Naive thymus-derived CD8-positive, alpha-beta T cell (primary cell): ENCODE data around the gene MCTS1. TPM values are rescaled to one million over a fixed set of nuclear protein-coding genes. Genes with fewer than 3 reads are reported as not detected.
"Not testable (repeated sequence)": the region's sequence is repeated elsewhere in the genome, so short reads cannot be mapped to it uniquely, and the experiment has no call there.

Experiments
- ATAC-seq, 2 donors: fragments of 150-1000 bp; cut with Tn5 transposase in 1 of 2; sonication (Bioruptor Pico), chemical (Tn5 transposase) in 1 of 2; 1 replicate in 1 of 2; 2 replicates in 1 of 2; pipeline ENCODE4 v1.10.0; 2021; ENCODE audit warnings: mild to moderate bottlenecking in 2 of 2, moderate library complexity in 2 of 2
- POLR2A ChIA-PET: fragments of 350-600 bp; sonication (Branson Sonifier 250); formaldehyde crosslinking; loops from one replicate; lab custom pipeline; 2021; ENCODE audit warnings: antibody characterized with exemption; lab: Charles Lee
- DNase-seq, 10 donors: peaks; one replicate each; pipeline versions ENCODE4 v3.0.0 to v3.0.0-alpha.2; 2020 to 2022
- H3K27ac Mint-ChIP-seq, 10 donors: one replicate each; pipeline ENCODE4 v1.8.0; 2020 to 2022; ENCODE audit warnings: mild to moderate bottlenecking in 10 of 10, mixed read lengths in 10 of 10, moderate library complexity in 4 of 10, inconsistent platforms in 1 of 10
- H3K27me3 Mint-ChIP-seq, 5 donors: one replicate each; pipeline ENCODE4 v1.8.0; 2021 to 2022; ENCODE audit warnings: mixed read lengths in 5 of 5
- H3K36me3 Mint-ChIP-seq, 3 donors: one replicate each; pipeline ENCODE4 v1.8.0; 2020 to 2022; ENCODE audit warnings: mixed read lengths in 3 of 3, mild to moderate bottlenecking in 2 of 3, inconsistent platforms in 1 of 3
- H3K4me1 Mint-ChIP-seq, 4 donors: one replicate each; pipeline ENCODE4 v1.8.0; 2021 to 2022; ENCODE audit warnings: mixed read lengths in 4 of 4
- H3K4me3 Mint-ChIP-seq, 10 donors: one replicate each; pipeline ENCODE4 v1.8.0; 2020 to 2022; ENCODE audit warnings: mild to moderate bottlenecking in 10 of 10, mixed read lengths in 10 of 10, moderate library complexity in 6 of 10, inconsistent platforms in 1 of 10
- H3K9me3 Mint-ChIP-seq, 9 donors: one replicate each; pipeline ENCODE4 v1.8.0; 2020 to 2022; ENCODE audit warnings: mixed read lengths in 9 of 9, mild to moderate bottlenecking in 3 of 9, inconsistent platforms in 1 of 9, moderate library complexity in 1 of 9
- polyA plus RNA-seq, 3 donors: library from polyadenylated mRNA; unstranded; fragments of 300-500 nt; fragmentation: Illumina TruSeq; gene quantifications; one replicate each; pipeline ENCODE4 v1.2.3, GENCODE V29; 2021
- total RNA-seq, 8 experiments: library from RNA in 2 of 8; stranded (reverse) in 2 of 8; gene quantifications; one replicate each; pipeline ENCODE4 v1.2.3 and lab custom pipeline; 2021 to 2026

The MCTS1 gene
- total and polyA plus RNA-seq, 5 experiments from 2014 or later: 26.6 to 72.4 (median 68.2) TPM

DNA sequence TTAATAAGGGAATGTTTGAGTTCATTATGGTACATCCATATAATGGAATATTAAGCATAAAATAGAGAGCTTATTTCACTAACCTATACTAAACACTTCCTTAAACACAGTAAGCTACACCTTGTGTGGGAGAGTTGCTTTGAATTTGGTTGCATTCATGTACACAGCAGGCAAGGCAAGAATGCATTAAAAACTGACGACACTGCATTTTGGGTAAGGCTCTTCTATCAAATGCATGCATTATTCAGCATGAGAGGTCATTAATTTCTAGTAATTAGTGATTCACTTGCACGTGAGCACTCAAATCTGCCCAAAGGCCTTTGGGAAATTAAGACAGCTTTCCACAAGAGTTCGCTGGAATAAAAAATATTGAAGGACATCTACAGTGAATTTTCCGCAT, 34.7 kb downstream of the MCTS1 start:
- no peaks in the 10 kb centered on the region for H3K36me3 Mint-ChIP-seq
- H3K4me1 Mint-ChIP-seq: no peaks in the 10 kb centered on the region
- no peak for DNase-seq
- H3K27me3 Mint-ChIP-seq: no peaks in the 10 kb centered on the region
- no peak for ATAC-seq
- peaks cover 0 to 3% (median 0%) of the 10 kb centered on the region in 9 donors for H3K9me3 Mint-ChIP-seq
- POLR2A ChIA-PET: interaction anchor here (1.3 kb wide), 1 partner anchor 9 kb away, joined by 5 read pairs; the partner anchor contains the start of gene C1GALT1C1
- no peak overlapping the region for H3K4me3 Mint-ChIP-seq
- no peak overlapping the region for H3K27ac Mint-ChIP-seq

DNA sequence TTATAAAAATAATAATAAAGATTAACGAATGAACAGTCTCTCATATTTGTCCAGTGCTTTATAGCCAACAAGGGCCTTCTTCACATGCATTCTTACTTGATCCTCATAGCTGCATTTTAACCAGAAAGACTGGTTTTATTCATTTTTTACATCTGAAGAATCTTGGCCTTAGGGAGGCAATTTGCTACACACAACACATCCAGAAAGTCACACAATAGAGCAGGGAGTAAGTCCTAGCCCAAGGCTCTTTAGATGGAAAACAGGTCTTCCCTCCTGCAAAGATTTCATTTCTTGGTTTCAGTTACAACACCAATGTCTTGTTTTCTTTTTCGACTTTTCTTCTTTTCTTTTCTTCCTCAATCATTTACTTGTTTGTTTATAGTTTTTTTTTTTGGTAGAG, 39.0 kb downstream of the MCTS1 start:
- Mint-ChIP-seq H3K36me3 (no peaks in the 10 kb centered on the region), H3K27me3 (no peaks in the 10 kb centered on the region), H3K4me3 (no peak overlapping the region), H3K9me3 (peaks cover 0 to 2% (median 0%) of the 10 kb centered on the region in 9 donors), H3K4me1 (no peaks in the 10 kb centered on the region), H3K27ac (no peak overlapping the region)
- ATAC-seq (no peak), DNase-seq (no peak)
- POLR2A ChIA-PET: no interaction called here

DNA sequence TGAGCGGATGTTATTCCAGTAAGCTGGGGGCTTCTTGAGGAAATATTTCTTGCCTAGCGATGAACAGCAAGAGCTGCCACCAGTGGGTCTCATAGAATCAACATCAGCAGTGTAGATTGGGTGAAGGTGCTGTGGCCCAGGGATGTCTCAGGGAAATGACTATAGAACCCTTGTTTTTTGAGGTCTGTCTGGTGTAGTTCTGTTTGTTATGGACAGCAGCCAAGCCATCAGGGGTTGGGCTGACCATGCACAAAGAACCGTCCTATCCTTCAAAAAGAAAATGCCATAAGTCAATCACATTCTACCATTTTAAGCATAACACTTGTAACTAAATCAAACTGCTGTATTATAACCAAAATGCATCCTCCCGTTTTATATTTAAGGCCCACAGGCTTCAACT, 43.2 kb downstream of the MCTS1 start:
- H3K4me1 Mint-ChIP-seq: peaks cover 0 to 2% (median 0%) of the 10 kb centered on the region in 4 donors
- H3K9me3 Mint-ChIP-seq: peaks cover 0 to 5% (median 0%) of the 10 kb centered on the region in 9 donors
- H3K27me3 Mint-ChIP-seq: no peaks in the 10 kb centered on the region
- no peak overlapping the region for H3K4me3 Mint-ChIP-seq
- POLR2A ChIA-PET: no interaction called here
- H3K27ac Mint-ChIP-seq: no peak overlapping the region
- H3K36me3 Mint-ChIP-seq: no peaks in the 10 kb centered on the region
- ATAC-seq (no peak), DNase-seq (no peak)

GRCh38 chrX:120652256-120652655, 48.4 kb downstream of the MCTS1 start:
- H3K27me3 Mint-ChIP-seq, POLR2A ChIA-PET, ATAC-seq, H3K4me3 Mint-ChIP-seq, DNase-seq, H3K9me3 Mint-ChIP-seq, H3K27ac Mint-ChIP-seq, H3K36me3 Mint-ChIP-seq, H3K4me1 Mint-ChIP-seq: not testable (repeated sequence)

- Mint-ChIP-seq H3K27ac (no peak overlapping the region), H3K4me3 (no peak overlapping the region), H3K27me3 (no peaks in the 10 kb centered on the region), H3K9me3 (peaks cover 0 to 9% (median 0%) of the 10 kb centered on the region in 9 donors), H3K36me3 (no peaks in the 10 kb centered on the region), H3K4me1 (peaks cover 0 to 2% (median 0%) of the 10 kb centered on the region in 4 donors)
- DNase-seq (no peak), ATAC-seq (no peak)
- POLR2A ChIA-PET: no interaction called here
Observed at GRCh38 chrX:120653000-120653399, 49.1 kb downstream of the MCTS1 start.

GRCh38 chrX:120660637-120661036, 56.7 kb downstream of the MCTS1 start:
- ATAC-seq: no peak

More at GRCh38 chrX:120660637-120661036, 56.7 kb downstream of the MCTS1 start:
- Mint-ChIP-seq H3K27me3 (no peaks in the 10 kb centered on the region), H3K4me3 (no peak overlapping the region), H3K9me3 (no peaks in the 10 kb centered on the region), H3K36me3 (no peaks in the 10 kb centered on the region), H3K27ac (no peak overlapping the region), H3K4me1 (peaks cover 0 to 3% (median 0%) of the 10 kb centered on the region in 4 donors)
- DNase-seq: no peak
- POLR2A ChIA-PET: no interaction called here

Other genes starting within 250 kb of the MCTS1 start
- gene ATP1B4, start 242.0 kb upstream of the MCTS1 start, total RNA-seq: not detected
- not detected for gene ATP1B4, start 242.0 kb upstream of the MCTS1 start, polyA plus RNA-seq
- gene LAMP2, start 134.8 kb upstream of the MCTS1 start, total RNA-seq: 10 to 100 TPM; 39.2 to 39.5 TPM
- 10 to 100 TPM; 61.3 to 78.3 (median 75.0) TPM for gene LAMP2, start 134.8 kb upstream of the MCTS1 start, polyA plus RNA-seq
- 10 to 100 TPM; 59.9 to 64.7 TPM for gene CUL4B, start 43.1 kb upstream of the MCTS1 start, total RNA-seq
- gene CUL4B, start 43.1 kb upstream of the MCTS1 start, polyA plus RNA-seq: 10 to 100 TPM; 23.6 to 27.9 (median 23.9) TPM
- gene C1GALT1C1, start 26.0 kb downstream of the MCTS1 start, total RNA-seq: 10 to 100 TPM; 13.2 to 14.1 TPM
- gene C1GALT1C1, start 26.0 kb downstream of the MCTS1 start, polyA plus RNA-seq: 10 to 100 TPM; 10.1 to 15.1 (median 11.5) TPM